Activated CD8-positive, alpha-beta T cell treated with anti-CD3 and anti-CD28 coated beads for 36 hours (primary cell): ENCODE results near the gene MAJIN. TPM values are rescaled to one million over a fixed set of nuclear protein-coding genes. Genes with fewer than 3 reads are reported as not detected.

Source experiments
- ATAC-seq: fragments of 200-7000 bp; cut with Tn5 transposase; one replicate; pipeline ENCODE4 v1.10.0; 2021; ENCODE audit warnings: mild to moderate bottlenecking, moderate library complexity
- CTCF ChIA-PET: fragments of 350-600 bp; sonication (Branson Sonifier 250); formaldehyde crosslinking; loops from one replicate; lab custom pipeline; 2021; ENCODE audit warnings: antibody characterized with exemption; lab: Charles Lee
- POLR2A ChIA-PET: fragments of 350-600 bp; sonication (Branson Sonifier 250); formaldehyde crosslinking; loops from one replicate; lab custom pipeline; 2021; ENCODE audit warnings: antibody characterized with exemption; lab: Charles Lee
- DNase-seq: peaks from one replicate; pipeline ENCODE4 v3.0.0-alpha.2; 2020
- H3K27ac Mint-ChIP-seq: one replicate; pipeline ENCODE4 v1.8.0; 2021; ENCODE audit warnings: mild to moderate bottlenecking, mixed read lengths
- H3K27me3 Mint-ChIP-seq: one replicate; pipeline ENCODE4 v1.8.0; 2021; ENCODE audit warnings: mixed read lengths
- H3K36me3 Mint-ChIP-seq: one replicate; pipeline ENCODE4 v1.8.0; 2021; ENCODE audit warnings: low read depth, mixed read lengths
- H3K4me1 Mint-ChIP-seq: one replicate; pipeline ENCODE4 v1.8.0; 2021; ENCODE audit warnings: low read depth, mixed read lengths
- H3K4me3 Mint-ChIP-seq: one replicate; pipeline ENCODE4 v1.8.0; 2021; ENCODE audit warnings: mild to moderate bottlenecking, moderate library complexity, mixed read lengths
- H3K9me3 Mint-ChIP-seq: one replicate; pipeline ENCODE4 v1.8.0; 2021; ENCODE audit warnings: mixed read lengths
- intact Hi-C: fragments of 100-400 bp; cut with micrococcal nuclease; formaldehyde crosslinking; loops from one replicate; pipeline ENCODE4 v1.10.0; 2022
- total RNA-seq, 2 experiments: library from RNA; stranded (reverse); gene quantifications; one replicate each; pipeline ENCODE4 v1.2.3, GENCODE V29; 2021
- TF ChIP-seq, protein P1 (sequence below): fragments of 200-600 bp; IDR thresholded peaks from one replicate; pipeline ENCODE4 v1.8.0; 2022; ENCODE audit warnings: antibody characterized with exemption, mild to moderate bottlenecking

Gene MAJIN
- total RNA-seq, 2 experiments from 2014 or later: not detected

DNA sequence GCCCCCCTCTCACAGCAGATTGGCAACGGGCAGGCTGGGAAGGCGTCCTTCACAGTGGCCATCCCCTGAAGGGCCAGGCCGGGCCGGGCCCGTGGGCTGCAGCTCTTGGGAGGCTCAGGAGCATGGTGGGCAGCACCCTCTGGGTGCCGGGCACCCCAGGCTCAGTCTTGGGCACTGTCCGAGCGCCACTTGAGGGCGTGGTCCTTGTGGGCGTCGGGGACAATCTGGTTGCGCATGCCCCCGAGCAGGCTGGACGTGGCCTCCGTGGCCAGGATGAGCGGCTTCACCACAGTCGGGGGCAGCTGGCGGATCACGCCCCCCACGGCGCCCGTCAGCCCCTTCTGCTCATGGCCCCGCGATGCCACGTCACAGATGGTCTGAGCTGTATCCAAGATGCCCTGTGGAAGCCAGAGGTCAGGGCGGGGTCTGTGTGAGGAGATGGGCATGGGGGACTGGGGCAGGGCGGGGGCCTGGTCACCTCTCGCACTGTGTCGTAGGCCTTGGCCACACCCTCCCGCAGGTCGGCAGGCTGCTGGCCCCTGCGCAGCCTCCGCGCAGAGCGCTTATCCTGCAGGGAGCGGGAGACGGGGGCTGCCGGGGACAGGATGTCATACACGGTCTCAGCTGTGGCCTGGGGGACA is 77.0 kb downstream of the MAJIN start:
- intact Hi-C loops: loop anchor here (2.0 kb wide), 1 partner anchor 48 kb away; no protein-coding TSS in a partner anchor
- TF ChIP-seq, protein P1, sequence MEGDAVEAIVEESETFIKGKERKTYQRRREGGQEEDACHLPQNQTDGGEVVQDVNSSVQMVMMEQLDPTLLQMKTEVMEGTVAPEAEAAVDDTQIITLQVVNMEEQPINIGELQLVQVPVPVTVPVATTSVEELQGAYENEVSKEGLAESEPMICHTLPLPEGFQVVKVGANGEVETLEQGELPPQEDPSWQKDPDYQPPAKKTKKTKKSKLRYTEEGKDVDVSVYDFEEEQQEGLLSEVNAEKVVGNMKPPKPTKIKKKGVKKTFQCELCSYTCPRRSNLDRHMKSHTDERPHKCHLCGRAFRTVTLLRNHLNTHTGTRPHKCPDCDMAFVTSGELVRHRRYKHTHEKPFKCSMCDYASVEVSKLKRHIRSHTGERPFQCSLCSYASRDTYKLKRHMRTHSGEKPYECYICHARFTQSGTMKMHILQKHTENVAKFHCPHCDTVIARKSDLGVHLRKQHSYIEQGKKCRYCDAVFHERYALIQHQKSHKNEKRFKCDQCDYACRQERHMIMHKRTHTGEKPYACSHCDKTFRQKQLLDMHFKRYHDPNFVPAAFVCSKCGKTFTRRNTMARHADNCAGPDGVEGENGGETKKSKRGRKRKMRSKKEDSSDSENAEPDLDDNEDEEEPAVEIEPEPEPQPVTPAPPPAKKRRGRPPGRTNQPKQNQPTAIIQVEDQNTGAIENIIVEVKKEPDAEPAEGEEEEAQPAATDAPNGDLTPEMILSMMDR: peak; percentile 7
- CTCF ChIA-PET: interaction anchor here (0.5 to 29.9 kb wide), 7 partner anchors 10 to 59 kb away, joined by 3 to 1168 read pairs (median 5); partner anchors contain the start of gene CDC42BPG
- H3K9me3 Mint-ChIP-seq: no peaks in the 10 kb centered on the region
- POLR2A ChIA-PET: interaction anchor here (1.6 to 2.3 kb wide), 2 partner anchors 47 to 50 kb away, joined by 6 to 10 read pairs; partner anchors contain the start of gene CDC42BPG
- no peak for ATAC-seq
- peaks cover 4% of the 10 kb centered on the region for H3K36me3 Mint-ChIP-seq
- DNase-seq: no peak
- peaks cover under 1% of the 10 kb centered on the region for H3K4me1 Mint-ChIP-seq
- H3K27me3 Mint-ChIP-seq: no peaks in the 10 kb centered on the region
- no peak overlapping the region for H3K4me3 Mint-ChIP-seq
- no peak overlapping the region for H3K27ac Mint-ChIP-seq

DNA sequence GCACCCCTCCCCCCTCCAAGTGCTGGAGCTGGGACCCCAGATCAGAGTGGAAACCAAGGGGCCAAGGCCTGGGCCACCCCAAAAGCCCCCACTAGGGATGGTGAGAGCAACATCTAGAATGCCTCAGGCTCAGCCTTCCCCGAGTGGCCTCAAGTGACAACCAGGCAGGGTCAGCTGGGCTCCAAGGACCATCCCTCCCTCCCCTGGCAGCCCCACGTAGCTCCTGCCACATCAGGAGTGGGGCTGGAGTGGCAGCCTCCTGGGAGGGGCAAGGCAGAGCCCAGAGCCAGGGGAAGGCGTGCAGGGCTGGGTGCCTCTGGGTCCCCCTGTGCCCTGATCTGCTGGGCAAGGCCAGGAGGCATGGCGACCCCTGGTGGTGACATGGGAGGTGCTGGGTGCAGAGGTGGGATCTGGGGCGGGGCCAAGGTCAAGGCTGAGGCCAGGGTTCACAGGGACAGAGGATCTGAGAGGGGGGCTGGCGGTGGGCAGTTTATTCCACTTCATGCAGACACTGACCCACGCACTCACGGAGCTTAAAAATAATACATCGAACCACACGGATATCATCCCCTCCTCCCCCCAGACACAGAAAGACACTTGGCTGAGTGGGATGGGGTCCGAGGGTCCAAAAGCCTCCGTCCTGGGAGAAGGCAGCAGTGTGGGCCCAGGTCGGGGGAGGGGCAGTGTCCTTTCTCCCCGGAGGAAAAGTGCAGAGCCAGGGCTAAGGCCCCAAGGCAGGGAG is 77.7 kb downstream of the MAJIN start:
- DNase-seq: peak; percentile 97
- H3K27me3 Mint-ChIP-seq: no peaks in the 10 kb centered on the region
- H3K4me3 Mint-ChIP-seq: no peak overlapping the region
- no peaks in the 10 kb centered on the region for H3K9me3 Mint-ChIP-seq
- no peak overlapping the region for H3K27ac Mint-ChIP-seq
- ChIA-PET POLR2A (interaction anchor here (1.0 to 2.3 kb wide), 7 partner anchors 9 to 123 kb away, joined by 3 to 10 read pairs (median 4); partner anchors contain the start of gene CDC42BPG), CTCF (interaction anchor here (0.5 to 29.9 kb wide), 13 partner anchors 9 to 112 kb away, joined by 3 to 1168 read pairs (median 4); partner anchors contain the start of gene CDC42BPG)
- intact Hi-C loops: loop anchor here (2.0 kb wide), 1 partner anchor 47 kb away; no protein-coding TSS in a partner anchor
- H3K4me1 Mint-ChIP-seq: no peaks in the 10 kb centered on the region
- peak; percentile 99 for ATAC-seq
- TF ChIP-seq, protein P1: peak; percentile 76
- peaks cover 4% of the 10 kb centered on the region for H3K36me3 Mint-ChIP-seq

DNA sequence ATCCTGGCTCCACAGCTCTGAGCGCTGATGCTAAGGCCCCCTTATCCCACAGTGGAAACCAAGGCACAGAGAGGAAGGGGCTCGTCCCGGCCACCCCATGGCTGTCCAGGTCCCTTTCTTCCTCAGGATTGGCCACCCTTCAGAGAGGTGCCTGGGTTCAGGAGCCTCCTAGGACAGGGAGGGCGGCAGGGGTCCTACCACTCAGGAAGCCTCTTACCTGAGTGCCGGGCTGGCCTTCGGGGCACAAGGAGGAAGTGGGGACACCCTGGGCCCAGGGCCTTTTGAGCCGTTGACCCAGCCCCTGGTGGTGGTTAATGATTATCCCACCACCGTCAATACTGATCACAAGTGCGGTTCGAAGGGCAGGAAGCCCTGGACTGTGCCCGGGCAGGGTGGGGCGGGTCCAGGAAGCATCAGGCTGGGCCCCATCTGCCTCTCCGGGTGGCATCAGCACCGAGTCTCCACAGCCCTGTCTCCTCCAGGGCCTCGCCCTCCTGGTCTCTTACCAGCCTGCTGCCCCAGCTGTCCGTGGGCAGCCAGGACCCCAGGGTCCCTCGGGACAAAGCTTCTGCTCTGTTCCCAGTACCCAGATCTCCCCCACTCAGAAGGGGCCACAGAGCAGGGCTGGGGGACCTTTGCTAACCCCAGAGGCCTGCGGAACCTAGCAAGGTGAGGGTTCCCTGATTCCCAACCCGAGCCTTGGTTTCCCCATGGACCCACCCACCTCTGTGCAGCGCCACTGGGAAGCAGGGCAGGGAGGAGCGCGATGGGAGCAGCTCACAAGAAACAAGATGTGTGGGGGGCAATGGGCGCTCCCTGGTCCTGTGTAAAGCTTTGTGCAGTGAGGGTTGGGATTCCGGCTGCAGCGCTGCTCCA is 78.5 kb downstream of the MAJIN start:
- TF ChIP-seq, protein P1: no peak
- Mint-ChIP-seq H3K27ac (no peak overlapping the region), H3K4me1 (no peaks in the 10 kb centered on the region), H3K27me3 (no peaks in the 10 kb centered on the region), H3K36me3 (peaks cover 4% of the 10 kb centered on the region), H3K4me3 (no peak overlapping the region), H3K9me3 (no peaks in the 10 kb centered on the region)
- POLR2A ChIA-PET: interaction anchor here (0.8 to 2.3 kb wide), 8 partner anchors 8 to 123 kb away, joined by 3 to 10 read pairs (median 4); partner anchors contain the start of gene CDC42BPG
- ATAC-seq: no peak
- CTCF ChIA-PET: interaction anchor here (0.8 to 29.9 kb wide), 12 partner anchors 8 to 113 kb away, joined by 3 to 1168 read pairs (median 4); partner anchors contain the start of gene CDC42BPG
- no peak for DNase-seq
- intact Hi-C loops: loop anchor here (2.0 kb wide), 1 partner anchor 47 kb away; no protein-coding TSS in a partner anchor

DNA sequence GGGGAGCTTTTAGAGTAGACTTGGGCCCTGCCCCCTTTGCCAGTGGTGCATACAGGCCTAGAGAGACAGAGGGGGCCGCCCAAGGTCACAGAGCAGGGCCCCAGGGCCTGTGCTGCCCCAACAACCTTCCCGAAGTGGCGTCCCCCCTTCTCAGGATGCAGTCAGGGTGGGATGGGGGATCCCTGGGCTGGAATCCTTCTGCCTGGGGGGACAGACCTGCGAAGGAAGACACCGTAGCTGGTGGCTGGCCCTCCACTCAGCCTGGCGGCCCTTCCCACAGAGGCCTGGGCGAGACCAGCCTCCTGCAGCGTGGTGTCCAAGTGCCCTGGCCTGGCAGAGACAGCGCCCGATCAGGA is 79.1 kb downstream of the MAJIN start:
- Mint-ChIP-seq H3K4me1 (peaks cover 5% of the 10 kb centered on the region), H3K27ac (no peak overlapping the region), H3K4me3 (no peak overlapping the region), H3K36me3 (peaks cover 4% of the 10 kb centered on the region), H3K9me3 (no peaks in the 10 kb centered on the region), H3K27me3 (no peaks in the 10 kb centered on the region)
- ChIA-PET CTCF (interaction anchor here (1.4 to 29.9 kb wide), 3 partner anchors 14 to 36 kb away, joined by 5 to 1168 read pairs (median 8); partner anchors contain the start of gene CDC42BPG), POLR2A (interaction anchor here (0.8 to 1.3 kb wide), 5 partner anchors 14 to 46 kb away, joined by 3 to 5 read pairs (median 3); partner anchors contain the start of gene EHD1)
- DNase-seq: no peak
- TF ChIP-seq, protein P1: no peak
- no peak for ATAC-seq
- intact Hi-C loops: no loop called here
